ENCODE results near the gene IQSEC2.

Gene IQSEC2

GRCh38 chrX:53281321-53281822 lies at the start of gene IQSEC2:
TSS of gene IQSEC2 (minus strand) at chrX:53281584.
- peak in 1 of 2 donors; percentile 2 for DNase-seq

DNA sequence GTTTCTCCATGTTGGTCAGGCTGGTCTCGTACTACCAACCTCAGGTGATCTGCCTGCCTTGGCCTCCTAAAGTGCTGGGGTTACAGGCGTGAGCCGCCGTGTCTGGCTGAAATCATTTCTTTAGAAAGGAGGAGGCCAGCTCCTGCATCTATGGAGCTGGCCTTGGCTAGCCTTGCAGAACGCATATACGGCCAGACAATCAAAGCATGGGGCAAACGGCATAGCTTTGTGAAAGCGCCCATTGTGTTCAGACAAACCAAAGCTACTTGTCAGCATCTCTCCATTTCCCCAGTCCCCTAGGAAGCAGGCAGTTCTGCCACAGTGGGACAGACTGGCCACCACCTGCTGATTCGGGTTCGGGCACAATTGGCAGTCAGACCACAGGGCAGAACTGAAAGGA lies 48.9 kb upstream of the IQSEC2 start:
- DNase-seq: no peak

DNA sequence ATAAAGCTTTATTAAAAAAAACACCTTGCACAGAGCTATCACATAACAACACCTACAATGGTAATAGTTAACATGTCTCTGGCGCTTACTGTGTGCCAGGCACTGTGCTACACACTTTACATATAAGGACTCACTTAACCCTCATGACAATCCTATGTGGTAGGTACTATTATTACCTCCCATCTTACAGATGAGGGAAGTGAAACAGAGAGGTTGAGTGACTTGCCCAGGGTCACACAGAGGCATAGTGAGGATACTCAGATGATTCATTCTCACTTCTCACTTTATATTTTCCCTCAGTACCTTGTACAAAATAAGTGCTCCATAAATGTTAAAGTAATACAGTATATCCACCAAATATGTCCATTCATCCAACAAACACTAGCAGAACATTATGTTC lies 43.4 kb upstream of the IQSEC2 start:
- no peak for DNase-seq

GRCh38 chrX:53324085-53324484 lies 42.7 kb upstream of the IQSEC2 start:
- no peak for DNase-seq

DNA sequence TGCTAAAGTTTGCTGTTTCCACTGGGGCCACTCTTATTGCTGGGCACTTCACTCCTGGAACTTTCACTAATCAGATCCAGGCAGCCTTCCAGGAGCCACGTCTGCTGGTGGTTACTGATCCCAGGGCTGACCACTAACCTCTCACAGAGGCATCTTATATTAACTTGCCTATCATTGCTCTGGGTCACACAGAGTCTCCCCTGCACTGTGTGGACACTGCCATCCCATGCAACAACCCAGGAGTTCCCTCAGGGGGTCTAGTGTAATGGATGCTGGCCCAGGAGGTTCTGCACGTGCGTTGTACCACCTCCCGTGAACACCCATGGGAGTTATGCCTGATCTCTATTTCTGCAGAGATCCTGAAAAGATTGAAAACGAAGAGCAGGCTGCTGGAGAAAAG lies 41.8 kb upstream of the IQSEC2 start:
- DNase-seq: no peak

DNA sequence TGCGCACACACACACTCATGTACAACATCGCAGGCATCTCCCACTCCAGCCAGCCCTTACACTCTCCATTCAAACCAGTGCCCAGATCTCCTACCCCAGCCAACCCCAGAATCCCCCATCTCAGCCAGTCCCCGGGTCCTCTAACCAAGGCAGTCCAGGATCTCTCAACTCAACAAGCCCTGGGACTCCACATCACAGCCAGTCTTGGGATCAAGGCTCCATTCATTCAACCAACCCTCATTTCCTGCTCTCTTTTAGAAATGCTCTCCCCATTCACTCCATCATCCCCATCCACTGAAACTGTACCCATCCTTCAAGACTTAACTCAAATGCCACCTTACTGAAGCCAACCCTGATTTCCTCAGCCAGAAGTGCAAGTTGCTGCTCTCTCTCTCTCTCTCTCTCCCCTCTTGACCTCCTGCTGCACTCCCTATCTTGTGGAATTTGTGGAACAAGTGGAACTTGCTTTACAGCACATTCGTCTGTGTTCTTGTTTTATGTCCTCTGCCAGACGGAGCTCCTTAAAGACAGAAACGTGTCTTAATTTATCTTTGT lies 40.6 kb upstream of the IQSEC2 start:
- DNase-seq: no peak

DNA sequence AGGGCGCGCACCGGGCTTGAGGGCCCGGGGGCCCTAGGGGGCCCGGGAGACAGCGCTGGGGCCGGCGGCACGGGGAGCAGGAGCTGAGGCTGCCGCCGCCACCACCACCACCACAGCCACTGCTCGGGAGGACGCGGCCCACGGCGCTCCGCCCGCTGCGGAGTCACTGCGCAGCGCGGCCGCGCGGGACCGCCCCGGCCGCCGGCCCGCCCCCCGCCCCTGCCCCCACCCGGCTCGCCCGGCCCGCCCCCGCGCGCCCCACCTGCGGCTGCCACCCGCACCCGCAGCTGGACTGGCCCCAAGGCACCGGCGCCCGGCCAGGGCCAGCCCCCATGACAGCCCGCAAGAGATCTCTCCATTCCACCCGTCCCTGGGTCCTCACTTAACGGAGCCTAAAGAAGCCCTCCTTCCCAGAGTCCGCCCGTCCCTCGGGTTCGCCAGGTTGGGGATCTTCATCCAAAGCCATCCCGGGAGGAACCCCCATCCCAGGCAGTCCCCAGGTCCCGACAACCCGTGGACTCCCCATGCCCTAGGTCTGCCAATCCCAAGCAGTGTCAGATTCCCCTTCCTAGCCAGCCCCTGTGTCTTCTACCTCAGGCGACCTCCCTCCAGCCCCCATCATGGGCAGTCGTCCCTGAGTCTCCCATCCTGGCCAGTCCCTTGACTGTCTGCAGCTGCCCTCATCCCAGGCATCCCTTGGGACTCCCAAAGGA lies 40.0 kb upstream of the IQSEC2 start:
- DNase-seq: no peak

- DNase-seq: no peak
Observed at GRCh38 chrX:53320543-53321229, 39.3 kb upstream of the IQSEC2 start.

DNA sequence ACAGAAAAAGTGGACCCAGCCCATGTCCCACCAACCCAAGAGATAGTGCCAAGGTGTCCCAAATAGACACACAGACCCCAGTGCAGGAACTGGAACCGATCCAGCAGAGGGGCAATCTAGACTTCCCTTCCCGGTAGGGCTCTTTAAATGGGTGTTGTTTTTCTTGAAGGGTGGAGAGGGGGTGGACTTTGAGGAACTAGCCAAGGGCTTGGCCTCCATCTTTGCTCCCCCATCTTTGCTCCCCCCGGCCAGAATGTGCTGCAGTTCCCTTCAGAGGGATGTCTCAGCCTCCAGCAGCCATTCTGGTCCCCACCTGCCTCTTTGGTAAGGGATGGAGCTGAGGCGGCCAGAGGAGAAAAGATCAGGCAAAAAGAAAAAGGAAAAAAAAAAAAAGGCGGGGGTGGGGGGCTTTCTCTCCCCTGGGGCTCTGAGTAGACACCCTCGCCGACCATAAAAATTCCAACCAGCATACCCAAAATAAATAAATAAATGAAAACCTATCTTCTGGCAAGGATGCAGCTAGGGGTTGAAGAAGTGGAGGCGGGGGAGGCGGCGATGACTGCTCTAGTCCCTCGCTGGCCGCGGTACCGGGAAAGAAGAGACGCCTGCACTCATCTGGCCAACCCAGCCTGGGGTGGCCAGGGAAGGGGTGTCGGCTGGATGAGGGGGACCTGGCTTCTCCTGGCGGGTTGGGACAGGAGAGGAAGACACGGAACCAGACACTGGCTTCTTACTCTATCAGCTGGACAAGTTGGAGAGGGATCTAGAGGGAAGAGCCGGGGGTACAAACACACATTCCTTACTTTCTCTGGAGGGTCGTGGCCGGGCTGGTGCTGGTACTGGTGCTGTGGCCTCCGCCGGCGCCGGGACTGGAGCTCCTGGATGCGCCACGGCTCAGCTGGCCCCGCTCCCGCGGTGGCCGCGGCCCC lies 38.5 kb upstream of the IQSEC2 start:
- DNase-seq: no peak

GRCh38 chrX:53318766-53319353 lies 37.5 kb upstream of the IQSEC2 start:
- DNase-seq: no peak

- peak; percentile 7 to 8 for DNase-seq
Observed at GRCh38 chrX:53317365-53318069, 36.1 kb upstream of the IQSEC2 start.

GRCh38 chrX:53316860-53317237 lies 35.5 kb upstream of the IQSEC2 start:
- DNase-seq: no peak

DNA sequence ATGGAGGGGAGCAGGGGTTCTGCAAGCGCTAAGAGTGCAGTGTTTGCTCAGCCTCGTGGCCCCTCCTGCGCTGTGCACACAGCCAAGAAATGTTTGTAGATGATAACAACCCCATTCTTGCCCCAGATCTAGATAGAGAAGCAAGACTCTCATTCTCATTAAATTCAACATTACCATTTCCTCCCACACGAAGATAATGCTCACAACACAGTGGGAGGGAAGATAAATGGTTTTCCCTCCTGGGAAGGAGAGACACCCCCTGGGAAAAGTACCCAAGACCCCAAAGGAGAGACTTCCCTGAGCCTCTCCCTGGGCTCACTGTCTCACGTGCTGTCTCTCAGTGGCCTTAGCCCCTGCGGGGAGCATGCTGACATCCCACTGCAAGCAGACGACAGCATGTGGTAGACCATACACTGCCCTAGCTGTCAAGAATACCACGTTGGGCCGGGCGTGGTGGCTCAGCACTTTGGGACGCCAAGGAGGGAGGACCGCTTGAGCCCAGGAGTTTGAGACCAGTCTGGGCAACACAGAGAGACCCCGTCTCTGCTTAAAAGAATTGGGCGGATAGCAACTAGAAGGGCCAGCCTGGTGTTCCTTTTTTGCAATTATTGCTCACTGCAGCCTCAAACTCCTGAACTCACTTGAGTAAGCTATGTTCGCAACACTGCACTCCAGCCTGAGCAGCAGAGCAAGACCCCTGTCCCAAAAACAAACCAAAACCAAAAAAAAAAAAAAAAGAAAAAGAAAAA lies 34.9 kb upstream of the IQSEC2 start:
- no peak for DNase-seq

DNA sequence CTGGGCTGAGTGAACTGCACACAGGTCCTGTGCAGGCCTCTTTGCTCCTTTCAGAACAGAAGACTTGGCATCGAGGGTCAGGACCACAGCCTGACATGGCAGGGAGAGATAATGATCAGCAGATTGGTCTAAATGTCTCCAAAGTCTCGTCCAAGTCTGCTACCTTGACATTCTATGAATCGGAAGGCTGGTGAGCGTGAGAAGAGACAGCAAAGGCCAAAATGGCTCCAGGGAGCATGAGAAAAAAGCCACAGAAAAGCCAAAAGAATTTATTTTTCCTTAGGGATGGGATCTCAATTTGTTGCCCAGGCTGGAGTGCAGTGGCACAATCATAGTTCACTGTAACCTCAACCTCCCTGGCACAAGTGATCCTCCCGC lies 32.3 kb upstream of the IQSEC2 start:
- no peak for DNase-seq

DNA sequence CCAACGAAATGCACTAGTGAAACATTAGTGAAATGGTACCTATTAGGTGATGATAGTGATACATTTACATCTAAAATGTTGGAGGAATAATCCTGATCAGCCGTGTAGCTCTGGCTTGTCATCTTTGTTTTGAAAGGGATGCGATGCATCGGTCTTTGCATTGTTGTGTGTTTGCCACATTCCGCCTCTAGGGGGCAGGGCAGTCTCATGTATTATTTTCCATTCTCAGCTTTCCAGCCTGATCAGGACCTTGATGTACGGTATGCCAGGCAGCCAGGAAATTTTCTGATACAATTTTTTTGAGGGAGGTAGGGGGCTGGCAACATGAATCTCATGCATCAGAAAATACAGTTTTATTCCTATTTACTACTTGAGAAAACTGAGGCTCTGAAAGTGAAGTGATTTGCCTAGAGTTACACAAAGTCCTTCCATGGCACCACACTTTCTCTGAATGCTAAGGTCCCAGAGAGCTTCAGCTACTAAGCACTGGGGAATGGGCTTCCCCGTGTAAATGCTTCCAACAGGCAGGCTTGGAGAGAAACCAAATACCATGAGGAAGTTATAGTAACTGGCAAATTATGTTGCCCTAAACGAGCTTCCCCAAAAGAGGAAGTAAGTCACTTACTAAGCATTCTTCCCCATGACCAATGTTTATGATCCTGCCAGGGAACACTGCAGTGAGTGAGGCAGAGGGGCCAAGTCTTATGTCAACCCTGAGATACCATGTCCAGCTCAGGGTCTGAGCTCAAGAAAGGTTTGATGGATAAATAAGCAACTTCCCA lies 31.8 kb upstream of the IQSEC2 start:
- DNase-seq: peak; percentile 10 to 30

DNA sequence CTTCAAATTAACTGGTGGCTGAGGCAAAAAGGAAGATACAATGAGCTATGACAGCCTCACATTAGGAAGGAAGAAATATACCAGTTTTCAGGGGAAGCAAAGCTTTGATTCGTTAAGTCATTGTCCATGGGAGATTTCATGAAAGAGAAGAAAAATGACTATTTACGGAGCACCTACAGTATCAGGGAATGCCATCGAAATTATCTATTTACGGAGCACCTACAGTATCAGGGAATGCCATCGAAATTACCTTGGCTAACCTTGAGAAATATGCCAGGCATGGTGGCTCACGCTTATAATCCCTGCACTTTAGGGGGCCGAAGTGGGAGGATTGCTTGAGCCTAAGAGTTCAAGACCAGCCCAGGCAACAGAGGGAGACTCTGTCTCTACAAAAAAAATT lies 28.5 kb upstream of the IQSEC2 start:
- no peak for DNase-seq

DNA sequence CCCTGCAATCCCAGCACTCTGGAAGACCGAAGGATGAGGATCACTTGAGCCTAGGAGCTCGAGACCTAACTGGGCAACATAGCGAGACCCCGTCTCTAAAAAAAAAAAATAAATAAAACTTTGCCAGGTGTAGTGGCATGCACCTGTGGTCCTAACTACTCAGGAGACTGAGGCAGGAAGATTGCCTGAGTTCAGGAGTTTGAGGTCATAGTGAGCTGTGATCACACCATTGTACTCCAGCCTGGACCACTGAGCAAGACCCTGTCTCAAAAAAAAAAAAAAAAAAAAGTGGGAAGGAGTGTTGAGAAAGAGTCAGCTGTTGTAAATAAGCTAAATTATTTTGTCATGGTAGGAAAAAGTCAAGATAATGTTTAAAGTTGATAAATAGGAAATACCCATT lies 27.5 kb upstream of the IQSEC2 start:
- no peak for DNase-seq

DNA sequence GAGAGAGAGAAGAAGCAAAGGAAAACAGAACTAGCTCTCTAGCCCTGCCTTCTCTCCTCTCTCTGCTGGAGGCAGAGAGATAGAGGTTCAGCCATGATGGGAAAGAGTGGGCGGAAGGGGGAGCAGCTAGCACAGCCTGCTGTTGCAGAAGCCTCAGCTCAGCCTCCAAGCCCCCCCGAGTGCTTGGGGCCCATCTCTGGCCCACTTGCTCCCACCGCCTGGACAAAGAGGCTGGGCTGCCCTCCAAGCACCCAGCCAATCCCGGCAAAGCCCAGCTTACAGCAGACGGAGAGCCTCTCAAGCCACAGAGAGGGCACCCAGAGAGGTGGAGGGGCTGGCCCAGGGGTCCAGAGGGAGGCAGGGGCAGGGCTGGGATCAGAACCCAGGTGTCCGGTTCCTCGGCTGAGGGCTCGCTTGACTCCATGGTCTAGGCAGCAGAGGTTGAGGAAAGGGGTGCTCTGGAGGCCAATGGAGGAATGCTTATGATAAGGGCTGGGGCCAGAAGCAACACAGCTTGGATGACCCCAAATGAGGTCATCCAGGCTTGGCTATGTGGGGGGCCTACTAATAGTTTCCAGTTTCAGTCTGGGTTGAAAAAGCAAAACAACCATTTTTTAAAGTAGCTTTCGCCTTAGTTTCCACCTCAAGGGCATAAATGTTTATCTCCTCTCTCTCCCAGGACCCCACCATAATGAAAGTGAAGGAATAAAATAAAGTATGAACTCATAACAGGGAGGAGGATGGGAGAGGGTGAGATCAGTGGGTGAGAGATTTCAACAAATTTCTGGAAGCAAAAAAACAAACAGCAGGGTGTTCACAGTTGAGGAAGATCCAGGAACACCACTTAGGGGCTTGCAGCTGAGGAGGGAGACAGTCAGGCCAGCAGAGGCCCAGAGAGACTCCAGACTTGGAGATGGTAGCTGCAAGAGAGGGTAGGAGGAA lies 24.9 kb upstream of the IQSEC2 start:
- no peak for DNase-seq
